ENCODE data around the gene CCL22.

Gene CCL22

DNA sequence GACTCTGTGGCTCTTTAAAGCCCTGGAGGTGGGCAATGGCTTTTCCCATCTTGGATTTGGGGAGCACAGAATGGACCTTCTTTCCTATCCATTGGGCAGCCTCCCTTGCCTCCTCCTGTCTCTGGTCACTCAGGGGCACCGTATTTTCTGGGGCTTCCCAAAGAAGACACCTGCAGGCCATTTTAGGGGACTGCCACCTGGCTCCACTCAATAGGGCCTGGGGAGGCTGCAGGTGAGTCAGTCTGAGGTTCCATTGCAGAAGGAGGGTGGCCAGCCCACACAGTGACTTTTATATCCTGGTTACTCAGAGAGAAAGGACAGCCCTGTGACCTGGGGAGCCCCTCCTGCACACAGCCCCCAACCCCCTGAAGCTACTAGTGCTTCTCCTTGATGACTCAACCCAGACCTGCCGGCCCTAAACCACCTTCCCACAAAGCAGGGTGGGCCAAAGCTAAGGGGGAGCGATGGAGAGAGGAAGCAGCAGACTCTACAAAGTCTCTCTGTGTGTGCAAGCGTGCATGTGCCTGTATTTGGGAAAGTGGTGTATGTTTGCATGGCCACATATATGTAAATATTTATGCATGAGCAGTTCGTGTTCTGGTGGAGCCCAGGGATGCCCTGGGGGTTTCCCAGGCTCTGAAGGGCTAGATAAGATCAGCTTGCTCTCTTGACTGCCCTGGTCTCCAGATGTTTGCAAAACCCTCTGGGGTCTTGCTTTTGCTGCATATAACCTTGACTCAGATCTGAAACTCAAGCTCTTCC is 18.7 kb downstream of the CCL22 start:
- DNase-seq: no peak

DNA sequence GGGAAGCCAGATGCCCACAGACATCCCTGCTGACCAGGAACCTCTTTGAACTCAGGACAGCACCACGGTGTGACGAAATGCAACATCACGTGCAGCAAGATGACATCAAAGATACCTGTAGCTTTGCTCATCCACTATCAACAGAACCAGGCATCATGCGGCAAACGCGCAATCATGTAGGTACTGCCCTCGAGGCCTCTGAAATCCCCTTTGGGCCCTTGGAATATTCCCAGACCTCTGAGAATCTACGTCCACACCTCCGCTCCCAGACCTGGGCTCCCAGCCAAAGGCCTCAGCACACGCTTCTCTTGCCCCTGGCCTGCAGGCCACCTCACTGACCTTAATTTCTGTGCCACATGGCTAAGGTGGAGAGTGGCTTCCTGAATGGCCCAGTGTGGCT is 21.0 kb downstream of the CCL22 start:
- DNase-seq: no peak

DNA sequence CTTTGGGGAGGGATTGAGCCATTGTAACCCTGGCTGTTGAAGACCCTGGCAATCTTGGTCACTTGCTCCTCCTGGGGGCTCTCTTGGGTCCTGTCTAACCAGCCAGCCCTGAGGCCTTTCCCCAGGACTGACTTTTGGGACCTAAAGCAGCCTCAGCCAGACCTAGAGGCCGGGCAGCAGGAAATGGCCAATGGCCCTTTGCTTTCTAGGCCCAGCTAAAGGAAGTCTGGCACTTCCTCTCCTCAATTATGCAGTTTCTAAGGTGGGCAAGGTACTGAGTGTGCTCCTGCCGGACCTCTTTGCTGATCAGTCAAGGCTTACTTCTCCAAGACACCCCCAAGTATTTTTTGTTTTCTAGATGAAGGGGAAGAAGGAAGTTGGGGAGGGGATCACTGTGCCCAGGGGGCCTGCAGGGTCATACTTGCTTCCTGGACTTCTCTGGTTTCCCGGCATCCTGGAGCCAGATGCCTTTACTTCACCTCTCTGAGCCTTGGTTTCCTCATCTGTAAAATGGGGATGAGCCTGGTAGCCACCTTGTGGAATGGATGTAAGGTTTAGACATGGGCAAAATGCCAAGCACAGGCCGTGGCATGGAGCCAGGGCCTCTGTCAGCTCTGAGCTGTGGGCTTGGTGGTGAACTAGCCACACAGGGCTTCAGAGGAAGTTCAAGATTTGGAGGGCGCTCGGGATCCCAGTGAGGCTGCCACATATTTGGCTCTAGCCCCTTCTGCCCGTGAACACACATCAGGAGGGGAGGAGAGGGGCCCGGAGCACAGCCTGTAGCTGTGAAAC is 22.3 kb downstream of the CCL22 start:
- peak; percentile 41 for DNase-seq

DNA sequence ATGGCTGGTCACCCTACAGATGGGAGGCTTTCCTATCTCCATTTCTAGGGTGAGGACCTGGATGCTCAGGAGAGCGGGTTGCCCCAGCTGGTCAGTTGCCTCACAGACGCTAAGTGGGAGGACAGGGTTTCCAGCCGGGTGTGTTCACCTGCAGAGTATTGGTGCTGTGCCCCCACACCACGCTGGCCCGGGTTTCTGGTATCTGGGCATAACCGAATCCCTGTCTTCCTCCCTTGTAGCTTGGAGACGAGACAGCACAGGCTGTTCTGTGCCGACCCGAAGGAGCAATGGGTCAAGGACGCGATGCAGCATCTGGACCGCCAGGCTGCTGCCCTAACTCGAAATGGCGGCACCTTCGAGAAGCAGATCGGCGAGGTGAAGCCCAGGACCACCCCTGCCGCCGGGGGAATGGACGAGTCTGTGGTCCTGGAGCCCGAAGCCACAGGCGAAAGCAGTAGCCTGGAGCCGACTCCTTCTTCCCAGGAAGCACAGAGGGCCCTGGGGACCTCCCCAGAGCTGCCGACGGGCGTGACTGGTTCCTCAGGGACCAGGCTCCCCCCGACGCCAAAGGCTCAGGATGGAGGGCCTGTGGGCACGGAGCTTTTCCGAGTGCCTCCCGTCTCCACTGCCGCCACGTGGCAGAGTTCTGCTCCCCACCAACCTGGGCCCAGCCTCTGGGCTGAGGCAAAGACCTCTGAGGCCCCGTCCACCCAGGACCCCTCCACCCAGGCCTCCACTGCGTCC is 23.4 kb downstream of the CCL22 start:
- DNase-seq: no peak

DNA sequence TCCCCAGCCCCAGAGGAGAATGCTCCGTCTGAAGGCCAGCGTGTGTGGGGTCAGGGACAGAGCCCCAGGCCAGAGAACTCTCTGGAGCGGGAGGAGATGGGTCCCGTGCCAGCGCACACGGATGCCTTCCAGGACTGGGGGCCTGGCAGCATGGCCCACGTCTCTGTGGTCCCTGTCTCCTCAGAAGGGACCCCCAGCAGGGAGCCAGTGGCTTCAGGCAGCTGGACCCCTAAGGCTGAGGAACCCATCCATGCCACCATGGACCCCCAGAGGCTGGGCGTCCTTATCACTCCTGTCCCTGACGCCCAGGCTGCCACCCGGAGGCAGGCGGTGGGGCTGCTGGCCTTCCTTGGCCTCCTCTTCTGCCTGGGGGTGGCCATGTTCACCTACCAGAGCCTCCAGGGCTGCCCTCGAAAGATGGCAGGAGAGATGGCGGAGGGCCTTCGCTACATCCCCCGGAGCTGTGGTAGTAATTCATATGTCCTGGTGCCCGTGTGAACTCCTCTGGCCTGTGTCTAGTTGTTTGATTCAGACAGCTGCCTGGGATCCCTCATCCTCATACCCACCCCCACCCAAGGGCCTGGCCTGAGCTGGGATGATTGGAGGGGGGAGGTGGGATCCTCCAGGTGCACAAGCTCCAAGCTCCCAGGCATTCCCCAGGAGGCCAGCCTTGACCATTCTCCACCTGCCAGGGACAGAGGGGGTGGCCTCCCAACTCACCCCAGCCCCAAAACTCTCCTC is 24.1 kb downstream of the CCL22 start:
- no peak for DNase-seq

DNA sequence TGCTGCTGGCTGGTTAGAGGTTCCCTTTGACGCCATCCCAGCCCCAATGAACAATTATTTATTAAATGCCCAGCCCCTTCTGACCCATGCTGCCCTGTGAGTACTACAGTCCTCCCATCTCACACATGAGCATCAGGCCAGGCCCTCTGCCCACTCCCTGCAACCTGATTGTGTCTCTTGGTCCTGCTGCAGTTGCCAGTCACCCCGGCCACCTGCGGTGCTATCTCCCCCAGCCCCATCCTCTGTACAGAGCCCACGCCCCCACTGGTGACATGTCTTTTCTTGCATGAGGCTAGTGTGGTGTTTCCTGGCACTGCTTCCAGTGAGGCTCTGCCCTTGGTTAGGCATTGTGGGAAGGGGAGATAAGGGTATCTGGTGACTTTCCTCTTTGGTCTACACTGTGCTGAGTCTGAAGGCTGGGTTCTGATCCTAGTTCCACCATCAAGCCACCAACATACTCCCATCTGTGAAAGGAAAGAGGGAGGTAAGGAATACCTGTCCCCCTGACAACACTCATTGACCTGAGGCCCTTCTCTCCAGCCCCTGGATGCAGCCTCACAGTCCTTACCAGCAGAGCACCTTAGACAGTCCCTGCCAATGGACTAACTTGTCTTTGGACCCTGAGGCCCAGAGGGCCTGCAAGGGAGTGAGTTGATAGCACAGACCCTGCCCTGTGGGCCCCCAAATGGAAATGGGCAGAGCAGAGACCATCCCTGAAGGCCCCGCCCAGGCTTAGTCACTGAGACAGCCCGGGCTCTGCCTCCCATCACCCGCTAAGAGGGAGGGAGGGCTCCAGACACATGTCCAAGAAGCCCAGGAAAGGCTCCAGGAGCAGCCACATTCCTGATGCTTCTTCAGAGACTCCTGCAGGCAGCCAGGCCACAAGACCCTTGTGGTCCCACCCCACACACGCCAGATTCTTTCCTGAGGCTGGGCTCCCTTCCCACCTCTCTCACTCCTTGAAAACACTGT is 25.0 kb downstream of the CCL22 start:
- DNase-seq: no peak

DNA sequence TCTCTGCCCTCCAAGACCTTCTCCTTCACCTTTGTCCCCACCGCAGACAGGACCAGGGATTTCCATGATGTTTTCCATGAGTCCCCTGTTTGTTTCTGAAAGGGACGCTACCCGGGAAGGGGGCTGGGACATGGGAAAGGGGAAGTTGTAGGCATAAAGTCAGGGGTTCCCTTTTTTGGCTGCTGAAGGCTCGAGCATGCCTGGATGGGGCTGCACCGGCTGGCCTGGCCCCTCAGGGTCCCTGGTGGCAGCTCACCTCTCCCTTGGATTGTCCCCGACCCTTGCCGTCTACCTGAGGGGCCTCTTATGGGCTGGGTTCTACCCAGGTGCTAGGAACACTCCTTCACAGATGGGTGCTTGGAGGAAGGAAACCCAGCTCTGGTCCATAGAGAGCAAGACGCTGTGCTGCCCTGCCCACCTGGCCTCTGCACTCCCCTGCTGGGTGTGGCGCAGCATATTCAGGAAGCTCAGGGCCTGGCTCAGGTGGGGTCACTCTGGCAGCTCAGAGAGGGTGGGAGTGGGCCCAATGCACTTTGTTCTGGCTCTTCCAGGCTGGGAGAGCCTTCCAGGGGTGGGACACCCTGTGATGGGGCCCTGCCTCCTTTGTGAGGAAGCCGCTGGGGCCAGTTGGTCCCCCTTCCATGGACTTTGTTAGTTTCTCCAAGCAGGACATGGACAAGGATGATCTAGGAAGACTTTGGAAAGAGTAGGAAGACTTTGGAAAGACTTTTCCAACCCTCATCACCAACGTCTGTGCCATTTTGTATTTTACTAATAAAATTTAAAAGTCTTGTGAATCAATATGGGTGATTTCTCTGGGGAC is 25.9 kb downstream of the CCL22 start:
- DNase-seq: no peak

DNA sequence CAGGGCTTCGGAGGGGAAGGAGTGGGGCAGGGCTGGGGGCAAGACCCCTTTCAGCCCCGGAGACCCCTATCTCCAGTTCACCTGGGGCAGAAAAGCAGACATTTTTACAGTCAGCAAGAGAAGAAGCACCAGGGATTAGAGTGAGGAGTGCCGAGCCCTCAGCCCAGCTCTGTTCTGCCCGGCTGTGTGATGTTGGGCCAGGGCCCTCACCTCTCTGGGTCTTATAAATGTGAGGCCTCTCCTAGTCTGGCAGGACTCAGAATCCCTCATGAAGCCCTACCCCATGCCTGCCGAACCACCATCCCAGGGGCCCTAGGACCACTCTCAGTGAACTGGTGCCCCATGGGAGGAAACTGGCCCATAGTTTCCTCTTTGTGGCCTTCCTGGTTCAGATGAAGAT is 26.5 kb downstream of the CCL22 start:
- DNase-seq: no peak

DNA sequence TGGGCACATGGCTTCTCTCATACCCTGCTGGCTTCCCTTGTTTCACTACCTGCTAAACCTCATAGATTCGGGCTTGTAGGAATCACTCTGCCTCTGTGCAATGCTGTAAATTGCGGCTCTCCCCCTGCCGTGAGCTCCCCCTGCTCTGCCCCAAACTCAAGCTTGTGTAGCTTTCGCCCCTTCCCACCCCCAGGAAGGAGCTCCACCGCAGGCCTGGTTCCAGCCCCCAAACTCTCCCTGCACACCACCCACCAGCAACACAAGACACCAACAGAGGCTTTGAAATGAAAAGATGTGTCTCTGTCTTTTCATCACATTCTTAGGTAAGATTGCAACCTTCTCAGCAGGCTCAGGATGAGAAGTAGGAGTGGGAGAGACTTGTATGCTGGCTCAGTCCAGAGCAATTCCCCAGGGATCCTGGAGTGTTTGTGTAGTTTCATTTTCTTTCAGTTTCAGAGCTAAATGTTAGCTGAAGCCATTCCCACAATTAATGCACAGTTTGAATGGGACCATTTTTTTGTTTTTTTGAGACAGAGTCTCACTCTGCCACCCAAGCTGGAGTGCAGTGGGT is 27.9 kb downstream of the CCL22 start:
- DNase-seq: no peak

DNA sequence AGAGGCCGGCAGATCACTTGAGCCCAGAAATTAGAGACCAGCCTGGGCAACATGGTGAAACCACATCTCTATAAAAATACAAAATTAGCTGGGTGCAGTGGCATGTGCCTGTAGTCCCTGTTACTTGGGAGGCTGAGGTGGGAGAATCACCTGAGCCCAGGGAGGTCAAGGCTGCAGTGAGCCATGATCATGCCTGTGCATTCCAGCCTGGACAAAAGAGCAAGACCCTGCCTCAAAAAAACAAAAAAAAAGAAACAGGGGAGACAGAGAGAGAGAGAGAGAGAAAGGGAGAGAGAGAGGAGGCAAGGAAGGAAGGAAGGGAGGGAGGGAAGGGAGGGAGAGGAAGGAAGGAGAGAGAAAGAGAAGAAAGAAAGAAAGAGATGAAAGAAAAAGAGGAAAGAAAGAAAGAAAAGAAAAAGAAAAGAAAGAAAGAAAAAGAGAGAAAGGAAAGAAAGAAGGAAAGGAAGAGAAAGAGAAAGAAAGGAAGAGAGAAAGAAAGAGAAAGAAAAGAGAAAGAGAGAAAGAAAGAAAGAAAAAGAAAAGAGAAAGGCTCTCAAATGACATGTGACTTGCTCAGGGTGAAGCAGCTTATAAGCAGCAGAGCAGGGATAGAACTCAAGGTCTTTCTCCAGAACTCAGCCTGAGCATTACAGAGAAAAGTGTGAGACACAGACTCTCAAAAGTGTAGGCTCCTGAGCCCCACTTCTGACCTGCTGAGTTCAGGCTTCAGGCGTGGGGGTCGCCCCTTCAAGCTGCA is 29.2 kb downstream of the CCL22 start:
- no peak for DNase-seq

DNA sequence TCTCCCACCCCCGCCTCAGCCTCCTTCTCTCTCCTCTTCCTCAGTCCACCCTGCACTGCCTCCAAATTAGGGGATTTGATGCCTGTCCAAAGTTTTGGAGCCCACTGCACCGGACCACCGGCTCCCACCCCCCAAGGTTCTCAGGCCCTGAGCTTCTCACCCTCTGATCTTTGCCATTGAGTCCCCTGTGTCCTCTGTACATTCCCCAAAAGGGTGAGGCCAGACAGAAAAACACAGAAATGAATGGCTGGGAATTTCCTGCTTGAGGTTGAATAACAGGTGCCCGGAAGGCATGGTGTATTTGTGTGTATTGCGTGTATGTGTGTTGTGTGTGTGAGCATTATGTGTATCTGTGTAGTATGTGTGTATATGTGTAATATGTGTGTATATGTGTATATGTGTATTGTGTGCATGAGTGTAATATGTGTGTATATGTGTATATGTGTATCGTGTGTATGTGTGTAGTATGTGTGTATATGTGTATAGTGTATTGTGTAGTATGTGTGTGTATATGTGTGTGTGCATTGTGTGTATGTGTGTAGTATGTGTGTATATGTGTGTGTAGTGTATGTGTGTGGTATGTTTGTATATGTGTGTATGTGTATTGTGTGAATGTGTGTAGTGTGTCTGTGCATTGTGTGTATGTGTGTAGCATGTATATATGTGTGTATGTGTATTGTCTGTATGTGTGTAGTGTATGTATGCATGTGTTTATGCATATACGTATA is 29.9 kb downstream of the CCL22 start:
- DNase-seq: no peak

DNA sequence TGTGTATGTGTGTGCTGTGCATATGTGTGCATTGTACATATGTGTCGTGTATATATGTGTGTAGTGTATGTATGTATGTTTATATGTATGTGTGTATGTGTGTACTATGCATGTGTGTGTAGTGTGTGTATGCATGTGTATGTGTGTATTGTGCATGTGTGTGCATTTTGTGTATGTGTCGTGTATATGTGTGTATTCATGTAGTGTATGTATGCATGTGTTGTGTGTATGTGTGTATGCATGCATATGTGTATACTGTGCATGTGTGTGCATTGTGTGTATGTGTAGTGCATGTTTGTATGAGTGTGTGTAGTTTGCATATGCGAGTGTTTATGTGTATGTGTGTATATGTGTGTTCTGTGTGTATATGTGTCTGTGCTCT is 30.5 kb downstream of the CCL22 start:
- DNase-seq: no peak

DNA sequence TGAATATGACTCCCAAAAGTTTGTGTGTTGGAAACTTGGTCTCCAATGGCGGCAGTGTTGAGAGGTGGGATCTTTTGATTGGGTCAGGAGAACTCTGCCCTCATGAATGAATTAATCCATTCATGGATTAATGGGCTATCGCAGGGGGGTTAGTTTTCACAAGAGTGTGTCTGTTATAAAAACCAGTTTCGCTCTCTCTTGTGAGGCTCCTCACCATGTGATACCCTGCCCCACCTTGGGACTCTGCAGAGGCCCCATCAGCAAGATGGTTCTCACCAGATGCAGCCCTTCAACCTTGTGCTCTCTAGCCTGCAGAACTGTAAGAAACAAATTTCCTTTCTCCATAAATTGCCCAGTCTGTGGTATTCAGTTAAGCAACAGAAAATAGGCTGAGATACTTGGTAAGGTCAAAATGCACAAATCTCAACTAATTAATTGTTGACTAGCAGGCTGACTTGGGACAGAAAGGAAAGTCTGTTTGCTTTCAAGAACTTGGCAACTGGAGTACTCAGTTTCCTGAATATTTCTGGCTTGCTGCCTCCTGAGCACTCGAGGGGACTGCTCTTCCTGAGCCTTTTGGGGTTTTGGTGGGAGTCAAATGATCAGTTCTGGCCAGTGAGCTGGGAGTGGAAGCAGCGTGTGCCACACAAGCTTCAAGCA is 32.2 kb downstream of the CCL22 start:
- DNase-seq: no peak

DNA sequence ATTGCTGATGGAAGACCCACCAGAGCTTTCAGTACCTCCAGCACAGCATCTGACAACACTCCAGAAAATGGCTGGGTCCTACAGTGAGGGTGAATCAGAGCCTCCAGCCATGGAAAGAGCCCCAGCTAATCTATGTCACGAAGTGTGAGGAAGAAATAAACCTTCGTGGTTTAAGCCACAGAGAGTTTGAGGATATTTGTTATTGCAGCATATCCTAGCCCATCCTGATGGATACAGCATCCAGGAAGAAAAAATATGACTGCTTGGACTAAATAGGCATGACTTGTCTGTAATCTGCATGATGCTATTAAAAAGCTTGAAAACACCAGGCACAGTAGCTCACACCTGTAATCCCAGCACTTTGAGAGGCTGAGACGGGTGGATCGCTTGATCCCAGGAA is 32.7 kb downstream of the CCL22 start:
- no peak for DNase-seq

DNA sequence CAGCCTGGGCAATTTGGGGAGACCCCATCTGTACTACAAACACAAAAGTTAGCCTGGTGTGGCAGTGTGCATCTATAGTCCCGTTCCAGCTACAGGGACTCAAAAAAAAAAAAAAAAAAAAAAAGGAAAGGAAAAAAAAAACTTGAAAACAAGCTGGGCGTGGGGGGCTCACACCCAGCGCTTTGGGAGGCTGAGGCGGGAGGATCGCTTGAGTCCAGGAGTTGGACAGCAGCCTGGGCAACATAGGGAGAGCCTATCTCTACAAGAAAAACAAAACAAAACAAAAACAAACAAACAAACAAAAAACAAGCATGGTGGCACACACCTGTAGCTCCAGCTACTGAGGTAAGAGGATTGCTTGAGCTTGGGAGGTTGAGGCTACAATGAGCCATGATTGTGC is 33.1 kb downstream of the CCL22 start:
- no peak for DNase-seq

DNA sequence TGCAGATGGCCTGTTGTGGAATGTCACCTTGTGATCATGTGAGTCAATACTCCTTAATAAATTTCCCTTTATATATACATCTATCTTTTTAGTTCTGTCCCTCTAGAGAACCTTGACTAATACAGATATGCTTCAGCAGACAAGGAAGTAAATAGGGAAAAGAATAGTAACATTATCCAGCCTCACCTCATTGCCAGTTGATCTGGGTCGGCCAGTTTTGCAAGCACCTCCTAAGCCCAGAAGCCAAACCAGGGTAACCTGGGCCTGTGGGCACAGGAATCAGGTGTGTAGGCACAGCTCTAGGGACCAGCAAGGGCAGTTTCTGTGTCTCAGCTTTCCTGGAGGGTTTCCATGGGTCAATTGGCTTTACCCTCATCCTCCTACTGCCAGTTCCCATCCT is 34.1 kb downstream of the CCL22 start:
- DNase-seq: no peak

DNA sequence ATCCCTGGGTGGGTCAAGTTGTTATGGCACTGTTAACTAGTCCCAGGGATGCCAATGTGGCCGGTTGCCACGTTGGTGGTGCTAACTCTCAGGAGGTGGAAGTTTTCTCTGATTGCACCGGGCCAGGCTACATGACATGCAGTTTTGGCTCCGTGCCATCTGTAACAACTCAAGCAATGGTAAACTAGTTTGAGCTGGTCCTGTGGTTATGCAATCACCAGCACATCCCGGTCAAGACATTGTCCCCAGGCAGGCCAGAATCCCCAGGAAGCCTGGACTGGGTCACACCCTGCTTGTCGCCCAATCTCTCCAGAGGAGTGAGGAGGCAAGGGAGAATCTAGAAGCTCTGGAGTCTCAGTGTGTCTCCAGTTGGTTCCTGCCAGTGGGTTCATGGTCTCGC is 35.9 kb downstream of the CCL22 start:
- DNase-seq: no peak

DNA sequence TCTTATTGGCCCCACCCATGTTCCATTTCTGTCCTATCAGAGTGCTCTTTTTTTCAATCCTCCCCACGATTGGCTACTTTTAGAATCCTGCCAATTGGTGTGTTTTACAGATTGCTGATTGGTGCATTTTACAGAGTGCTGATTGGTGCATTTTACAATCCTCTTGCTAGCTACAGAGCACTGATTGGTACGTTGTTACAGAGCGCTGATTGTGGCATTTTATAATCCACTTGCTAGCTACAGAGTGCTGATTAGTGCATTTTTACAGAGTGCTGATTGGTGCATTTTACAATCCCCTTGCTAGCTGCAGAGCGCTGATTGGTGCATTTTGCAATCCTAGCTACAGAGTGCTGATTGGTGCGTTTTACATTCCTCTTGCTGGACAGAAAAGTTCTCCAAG is 36.4 kb downstream of the CCL22 start:
- DNase-seq: no peak

DNA sequence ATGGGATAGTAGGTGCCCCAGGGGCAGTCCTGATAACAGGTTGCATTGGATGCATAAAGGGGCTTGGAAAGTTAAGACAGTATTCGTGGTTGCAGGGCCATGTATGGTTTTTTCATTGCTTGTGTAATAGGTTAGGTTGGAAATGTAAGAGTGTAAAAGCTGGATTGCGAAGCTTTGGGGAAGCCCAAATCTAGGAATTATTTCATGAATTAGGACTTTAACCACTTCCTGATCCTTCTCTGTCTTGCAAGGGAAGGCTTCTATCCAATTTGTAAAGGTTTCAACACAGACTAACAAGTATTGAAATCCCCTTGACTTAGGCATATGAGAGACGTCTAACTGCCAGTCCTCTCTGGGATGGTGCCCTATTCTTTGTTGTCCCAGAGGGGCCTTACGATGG is 38.2 kb downstream of the CCL22 start:
- no peak for DNase-seq
